WI38 (cell line): Measurements from ENCODE around the gene CD53.
"Not testable (repeated sequence)": the region's sequence is repeated elsewhere in the genome, so short reads cannot be mapped to it uniquely, and the experiment has no call there.

Source experiments
- H3K4me3 ChIP-seq: 2 replicates; pipeline ENCODE4 v1.5.1; 2011; ENCODE audit warnings: low read depth, mild to moderate bottlenecking, control low read depth, low read length
- CTCF ChIP-seq: IDR thresholded peaks from 2 replicates; pipeline ENCODE4 v1.5.1; 2012; ENCODE audit warnings: low read depth, mild to moderate bottlenecking, control low read depth, low read length

CD53 gene

GRCh38 chr1:110918016-110918415 lies 45.1 kb downstream of the CD53 start:
- TF ChIP-seq CTCF, result no peak
- no peak overlapping the region for H3K4me3 ChIP-seq

GRCh38 chr1:110921953-110922352 lies 49.0 kb downstream of the CD53 start:
- TF ChIP-seq CTCF, result no peak
- no peak overlapping the region for H3K4me3 ChIP-seq

- no peak for TF ChIP-seq CTCF
- H3K4me3 ChIP-seq, result no peak overlapping the region
Observed at GRCh38 chr1:110927484-110928075, 54.6 kb downstream of the CD53 start.

- H3K4me3 ChIP-seq, result no peak overlapping the region
- TF ChIP-seq CTCF, result no peak
Observed at GRCh38 chr1:110928191-110928590, 55.2 kb downstream of the CD53 start.

- H3K4me3 ChIP-seq, result no peak overlapping the region
- TF ChIP-seq CTCF, result no peak
Observed at GRCh38 chr1:110928904-110929303, 56.0 kb downstream of the CD53 start.

GRCh38 chr1:110931097-110931496 lies 58.1 kb downstream of the CD53 start:
- not testable (repeated sequence) for H3K4me3 ChIP-seq

GRCh38 chr1:110936567-110936966 lies 63.6 kb downstream of the CD53 start:
- TF ChIP-seq CTCF, result no peak

GRCh38 chr1:110944806-110945205 lies 71.9 kb downstream of the CD53 start:
- H3K4me3 ChIP-seq, result no peak overlapping the region
- no peak for TF ChIP-seq CTCF

More at GRCh38 chr1:110936567-110936966, 63.6 kb downstream of the CD53 start:
- H3K4me3 ChIP-seq, result no peak overlapping the region
